CD4-positive, alpha-beta T cell treated with Interleukin-17A for 4 hours (primary cell): Measurements from ENCODE around the gene FAM174C.

Source experiments
- DNase-seq: peaks from one replicate; pipeline ENCODE4 v3.0.0-alpha.2; 2020; ENCODE audit warnings: mixed read lengths

FAM174C gene

GRCh38 chr19:1275976-1276627 lies 772 bp downstream of the FAM174C start:
- no peak for DNase-seq

- peak; percentile 45 for DNase-seq
These were observed 1.3 kb downstream of the FAM174C start for GRCh38 chr19:1276628-1277022.

DNA sequence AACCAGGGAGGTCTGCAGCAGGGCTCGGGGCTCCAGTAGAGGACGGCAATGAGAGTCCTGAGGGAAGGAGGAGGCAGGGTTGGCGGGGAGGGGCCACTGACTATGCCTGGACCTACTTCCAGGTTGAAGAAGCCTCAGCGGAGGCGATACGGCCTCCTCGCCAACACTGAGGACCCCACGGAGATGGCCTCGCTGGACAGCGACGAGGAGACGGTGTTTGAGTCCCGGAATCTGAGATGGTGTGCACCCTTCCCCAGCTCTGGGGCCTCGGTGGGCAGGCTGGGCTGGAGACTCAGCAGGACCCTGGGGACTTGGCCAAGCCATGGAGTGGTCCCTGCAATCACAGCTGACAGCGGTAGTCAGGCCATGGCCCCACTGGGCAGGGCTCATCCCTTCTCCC lies 1.7 kb downstream of the FAM174C start:
- DNase-seq, result no peak

DNA sequence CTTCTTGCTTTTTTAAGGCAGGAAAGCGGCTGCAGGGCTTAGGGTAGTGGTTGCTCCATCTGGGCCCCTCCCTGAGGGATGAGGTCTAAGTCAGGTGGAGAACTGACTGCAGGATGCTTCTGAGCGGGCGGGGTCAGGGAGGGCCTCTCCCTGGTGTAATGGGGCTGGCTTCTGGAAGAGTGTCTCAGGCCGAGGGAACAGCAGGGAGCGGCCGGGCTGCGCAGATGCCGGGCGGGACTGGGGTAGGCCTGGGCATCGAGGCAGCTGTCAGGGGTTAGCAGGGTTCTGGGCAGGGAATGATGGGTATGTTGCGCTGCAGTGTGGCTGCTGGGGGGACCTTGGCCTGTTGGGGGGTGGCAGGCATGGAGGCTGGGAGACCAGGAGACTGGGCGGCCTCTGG lies 2.7 kb downstream of the FAM174C start:
- DNase-seq, result no peak

GRCh38 chr19:1278713-1279660 lies 3.7 kb downstream of the FAM174C start:
- no peak for DNase-seq

- peak; percentile 86 for DNase-seq
These were observed 4.5 kb downstream of the FAM174C start for GRCh38 chr19:1279782-1280341.

GRCh38 chr19:1280636-1281568 lies 5.6 kb downstream of the FAM174C start:
- no peak for DNase-seq

DNA sequence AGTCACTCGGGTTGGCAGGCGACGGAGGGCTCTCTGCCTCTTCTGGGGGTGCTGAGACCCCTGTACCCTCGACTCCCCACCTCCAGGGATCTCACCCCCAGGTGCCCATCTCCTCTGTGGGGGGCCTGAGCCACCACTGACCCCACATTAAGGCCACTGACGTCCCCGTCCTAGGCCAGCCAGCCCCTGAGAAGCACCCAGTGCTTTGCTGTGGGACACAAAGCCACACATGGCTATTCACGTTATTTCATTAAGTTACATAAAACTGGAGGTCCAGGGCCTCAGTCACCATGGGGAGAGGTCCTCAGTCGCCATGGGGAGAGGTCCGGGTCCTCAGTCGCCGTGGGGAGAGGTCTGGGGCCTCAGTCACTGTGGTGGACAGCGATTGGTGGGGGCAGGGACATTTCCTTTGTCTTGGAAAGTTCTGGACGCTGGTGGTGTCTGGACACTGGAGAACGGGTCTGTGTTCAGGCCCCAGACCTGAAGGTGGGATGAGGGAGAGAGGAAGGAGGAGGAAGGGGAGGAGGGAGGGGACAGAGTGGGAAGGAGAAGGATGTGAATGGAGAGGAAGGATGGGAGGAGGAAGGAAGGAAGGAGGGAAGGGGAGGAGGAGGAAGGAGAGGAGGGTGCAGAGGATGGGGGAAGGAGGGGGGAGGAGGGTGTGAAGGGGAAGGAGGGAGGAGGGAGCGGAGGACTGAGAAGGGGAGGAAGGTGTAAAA lies 6.4 kb downstream of the FAM174C start:
- no peak for DNase-seq

DNA sequence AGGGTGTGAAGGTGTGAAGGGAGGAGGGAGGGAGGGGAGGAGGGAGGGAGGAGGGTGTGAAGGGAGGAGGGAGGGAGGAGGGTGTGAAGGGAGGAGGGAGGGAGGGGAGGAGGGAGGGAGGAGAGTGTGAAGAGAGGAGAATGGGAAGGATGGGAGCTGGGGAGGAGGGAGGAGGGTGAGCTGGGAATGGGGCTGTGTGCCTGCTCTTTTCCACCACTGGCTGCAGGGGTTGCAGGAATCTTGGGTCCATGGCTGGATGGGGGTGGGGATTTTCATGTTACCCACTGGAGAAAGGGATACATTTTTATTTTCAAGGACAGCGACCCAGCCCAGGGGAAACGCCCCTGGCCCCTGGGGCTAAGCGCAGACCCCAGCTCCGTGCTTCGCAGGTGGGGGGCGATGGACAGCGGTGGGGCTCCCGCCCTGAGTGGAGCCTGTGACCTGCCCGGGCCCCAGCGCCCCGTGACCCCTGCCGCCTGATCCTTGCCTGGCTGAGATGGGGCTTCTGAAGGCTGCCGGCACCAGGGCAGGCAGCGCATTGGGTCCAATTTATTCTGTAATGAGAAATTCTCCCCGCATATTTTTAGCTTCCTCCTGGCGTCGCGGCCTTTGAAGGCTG lies 7.4 kb downstream of the FAM174C start:
- no peak for DNase-seq

DNA sequence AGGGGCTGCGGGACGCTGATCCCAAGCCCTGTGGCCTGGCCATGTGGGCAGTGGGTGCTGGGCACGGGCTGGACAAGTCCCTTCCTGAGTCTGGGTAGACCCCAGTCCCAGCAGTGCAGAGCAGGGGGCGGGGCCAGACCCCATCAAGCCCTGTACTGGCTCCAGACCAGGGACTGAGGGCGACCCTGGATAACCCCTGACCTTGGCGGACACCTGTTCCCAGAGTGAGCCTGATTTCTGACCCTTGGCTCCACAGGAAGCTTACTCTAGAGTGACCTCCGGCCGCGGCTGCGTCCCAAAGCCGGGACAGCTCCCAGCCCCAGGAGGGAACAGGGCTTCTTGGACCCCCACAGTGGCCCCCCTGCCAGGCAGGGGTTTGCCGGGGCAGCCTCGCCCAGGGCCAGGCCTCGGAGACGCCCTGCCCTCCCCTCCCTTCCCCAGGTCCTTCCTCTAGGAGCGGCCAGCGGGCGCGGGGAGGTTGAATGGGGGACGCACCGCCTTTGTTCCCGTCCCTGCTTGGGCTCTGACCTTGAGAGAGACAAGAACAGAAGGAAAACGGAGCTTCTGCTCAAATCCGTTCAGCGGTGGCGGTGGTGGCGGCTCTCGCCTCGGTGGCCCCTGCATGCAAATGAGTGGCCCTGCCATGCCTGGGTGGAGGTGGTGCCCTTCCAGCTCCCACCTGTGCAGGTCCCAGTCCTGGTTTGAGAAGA lies 8.0 kb downstream of the FAM174C start:
- no peak for DNase-seq

GRCh38 chr19:1283917-1284292 lies 8.6 kb downstream of the FAM174C start:
- no peak for DNase-seq

DNA sequence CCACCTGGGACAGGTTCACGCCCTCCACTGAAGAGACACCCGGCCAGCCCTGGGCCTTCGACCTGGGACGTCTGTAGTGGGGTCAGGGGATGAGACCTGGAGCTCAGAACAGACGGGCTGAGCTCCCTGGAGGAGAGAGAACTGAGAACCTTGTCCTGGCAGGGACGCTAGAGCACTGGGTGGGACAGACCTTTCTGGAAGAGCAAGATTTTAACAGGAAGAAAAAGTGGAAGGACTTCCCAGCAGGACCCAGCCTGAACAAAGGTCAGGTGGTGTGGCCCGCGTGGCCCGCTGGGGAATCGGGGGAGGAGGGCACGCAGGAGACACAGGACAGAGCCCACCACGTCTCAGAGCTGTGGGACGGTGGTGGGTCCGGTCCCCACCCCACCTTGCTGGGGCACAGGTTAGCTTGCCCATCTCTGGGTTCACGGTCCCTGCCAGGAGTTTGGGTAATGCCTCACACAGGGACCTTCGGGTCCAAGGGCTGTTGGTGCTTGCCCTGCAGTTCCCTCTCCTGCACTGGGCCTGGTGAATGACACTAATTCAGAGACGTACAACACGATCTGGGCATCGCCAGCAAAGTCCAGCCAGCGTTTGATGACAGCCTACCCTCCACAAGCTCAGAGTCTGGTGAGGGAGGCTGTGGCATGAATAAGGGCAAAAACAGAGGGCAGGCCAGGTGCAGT lies 9.1 kb downstream of the FAM174C start:
- DNase-seq, result no peak

DNA sequence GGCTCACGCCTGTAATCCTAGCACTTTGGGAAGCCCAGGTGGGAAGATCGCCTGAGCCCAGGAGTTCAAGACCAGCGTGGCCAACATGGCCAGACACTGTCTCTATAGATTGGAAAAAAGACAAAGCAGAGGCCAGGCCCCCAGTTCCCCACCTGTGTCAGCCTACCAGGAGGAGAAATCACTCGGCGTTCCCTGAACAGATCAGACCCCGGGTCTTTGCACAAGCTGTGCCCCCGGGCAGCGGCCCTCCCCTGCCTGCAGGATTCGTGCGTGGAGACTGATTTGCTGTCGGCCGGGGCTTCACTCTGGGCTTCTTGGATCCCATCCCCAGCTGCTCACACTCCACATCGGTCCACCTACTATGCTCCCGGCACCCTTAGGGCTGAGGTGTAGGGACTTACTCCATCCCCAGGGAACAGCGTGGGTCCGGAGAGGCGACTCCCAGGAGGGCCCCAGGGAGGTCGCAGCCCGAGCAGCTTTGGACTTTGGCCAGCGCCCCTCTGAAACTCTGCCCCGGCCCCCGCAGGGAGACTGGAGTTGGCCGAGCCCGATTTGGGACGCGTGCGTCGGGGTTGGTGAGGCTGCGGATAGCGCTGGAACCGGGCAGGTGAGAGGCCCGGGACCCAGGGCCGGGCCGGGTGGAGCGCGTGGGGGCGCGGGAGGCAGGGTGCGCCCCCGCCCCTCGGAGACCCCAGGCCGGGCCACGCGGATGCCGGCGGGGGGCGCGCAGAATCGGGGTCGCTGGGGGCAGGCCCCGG lies 9.8 kb downstream of the FAM174C start:
- no peak for DNase-seq

- DNase-seq, result no peak
These were observed 10.5 kb downstream of the FAM174C start, which contains the start of gene EFNA2 for GRCh38 chr19:1285737-1286360. TSS of gene EFNA2 (plus strand) at chr19:1285873. CDS start at chr19:1286169, 296 bp downstream.

GRCh38 chr19:1286487-1287353 lies 11.4 kb downstream of the FAM174C start:
- no peak for DNase-seq

- DNase-seq, result no peak
These were observed 12.3 kb downstream of the FAM174C start for GRCh38 chr19:1287354-1288225.

GRCh38 chr19:1288226-1288612 lies 12.9 kb downstream of the FAM174C start:
- no peak for DNase-seq
